SW480 (cell line): ENCODE measurements around the gene INSL3.
A peak's percentile ranks its signal among the peaks of the same experiment; 100 is the strongest.
"Not testable (repeated sequence)": the region's sequence is repeated elsewhere in the genome, so short reads cannot be mapped to it uniquely, and the experiment has no call there.

Experiments
- DNase-seq: peaks from one replicate; pipeline ENCODE4 v3.0.0-alpha.2; 2016; ENCODE audit warnings: low spot score

The INSL3 gene

GRCh38 chr19:17812099-17812498 lies 9.2 kb downstream of the INSL3 start:
- DNase-seq, result no peak

- no peak for DNase-seq
These were observed 9.6 kb downstream of the INSL3 start for GRCh38 chr19:17811681-17812080.

- DNase-seq, result no peak
These were observed 10.2 kb downstream of the INSL3 start for GRCh38 chr19:17811103-17811502.

DNA sequence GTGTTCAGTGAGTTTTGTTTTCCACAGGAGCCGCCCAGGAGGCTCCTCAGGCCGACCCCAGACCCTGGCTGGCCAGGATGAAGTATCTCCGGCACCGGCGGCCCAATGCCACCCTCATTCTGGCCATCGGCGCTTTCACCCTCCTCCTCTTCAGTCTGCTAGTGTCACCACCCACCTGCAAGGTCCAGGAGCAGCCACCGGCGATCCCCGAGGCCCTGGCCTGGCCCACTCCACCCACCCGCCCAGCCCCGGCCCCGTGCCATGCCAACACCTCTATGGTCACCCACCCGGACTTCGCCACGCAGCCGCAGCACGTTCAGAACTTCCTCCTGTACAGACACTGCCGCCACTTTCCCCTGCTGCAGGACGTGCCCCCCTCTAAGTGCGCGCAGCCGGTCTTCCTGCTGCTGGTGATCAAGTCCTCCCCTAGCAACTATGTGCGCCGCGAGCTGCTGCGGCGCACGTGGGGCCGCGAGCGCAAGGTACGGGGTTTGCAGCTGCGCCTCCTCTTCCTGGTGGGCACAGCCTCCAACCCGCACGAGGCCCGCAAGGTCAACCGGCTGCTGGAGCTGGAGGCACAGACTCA lies 13.5 kb downstream of the INSL3 start:
- DNase-seq, result no peak

- peak; percentile 39 for DNase-seq
These were observed 14.4 kb downstream of the INSL3 start for GRCh38 chr19:17806945-17807344.

- DNase-seq, result no peak
These were observed 15.9 kb downstream of the INSL3 start for GRCh38 chr19:17805427-17805826.

DNA sequence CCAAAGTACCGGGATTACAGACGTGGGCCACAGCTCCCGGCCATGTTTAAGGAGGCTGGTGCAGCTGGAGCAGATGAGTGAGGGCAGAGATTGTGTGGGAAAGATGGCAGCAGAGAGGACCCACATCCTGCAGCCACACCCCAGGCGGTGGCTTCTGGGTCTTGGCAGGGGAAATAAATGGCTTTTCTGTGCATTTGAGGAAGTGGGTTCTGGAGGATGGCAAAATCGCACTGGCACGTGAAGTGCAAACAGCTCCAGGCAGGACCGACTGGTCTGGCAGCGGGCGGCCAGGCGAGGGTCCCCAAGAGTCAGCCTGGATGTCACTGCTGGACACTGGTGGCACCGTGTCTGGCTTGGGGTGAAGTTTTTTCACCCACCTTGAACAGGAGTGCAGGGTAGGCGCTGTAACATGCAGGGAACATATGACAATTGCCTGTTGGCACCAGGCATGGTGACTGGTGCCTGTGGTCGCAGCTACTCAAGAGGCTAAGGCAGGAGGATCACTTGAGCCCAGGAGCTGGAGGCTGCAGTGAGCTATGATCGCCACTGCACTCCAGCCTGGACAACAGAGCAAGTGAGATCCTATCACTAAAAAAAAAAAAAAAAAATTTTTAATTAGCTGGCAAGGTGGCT lies 17.9 kb downstream of the INSL3 start:
- DNase-seq, result no peak

- no peak for DNase-seq
These were observed 19.0 kb downstream of the INSL3 start for GRCh38 chr19:17802137-17802858.

- DNase-seq, result not testable (repeated sequence)
These were observed 22.7 kb downstream of the INSL3 start for GRCh38 chr19:17798599-17798998.

GRCh38 chr19:17797424-17798201 lies 23.7 kb downstream of the INSL3 start:
- DNase-seq, result peak; percentile 97

- no peak for DNase-seq
These were observed 24.4 kb downstream of the INSL3 start for GRCh38 chr19:17796838-17797423.

DNA sequence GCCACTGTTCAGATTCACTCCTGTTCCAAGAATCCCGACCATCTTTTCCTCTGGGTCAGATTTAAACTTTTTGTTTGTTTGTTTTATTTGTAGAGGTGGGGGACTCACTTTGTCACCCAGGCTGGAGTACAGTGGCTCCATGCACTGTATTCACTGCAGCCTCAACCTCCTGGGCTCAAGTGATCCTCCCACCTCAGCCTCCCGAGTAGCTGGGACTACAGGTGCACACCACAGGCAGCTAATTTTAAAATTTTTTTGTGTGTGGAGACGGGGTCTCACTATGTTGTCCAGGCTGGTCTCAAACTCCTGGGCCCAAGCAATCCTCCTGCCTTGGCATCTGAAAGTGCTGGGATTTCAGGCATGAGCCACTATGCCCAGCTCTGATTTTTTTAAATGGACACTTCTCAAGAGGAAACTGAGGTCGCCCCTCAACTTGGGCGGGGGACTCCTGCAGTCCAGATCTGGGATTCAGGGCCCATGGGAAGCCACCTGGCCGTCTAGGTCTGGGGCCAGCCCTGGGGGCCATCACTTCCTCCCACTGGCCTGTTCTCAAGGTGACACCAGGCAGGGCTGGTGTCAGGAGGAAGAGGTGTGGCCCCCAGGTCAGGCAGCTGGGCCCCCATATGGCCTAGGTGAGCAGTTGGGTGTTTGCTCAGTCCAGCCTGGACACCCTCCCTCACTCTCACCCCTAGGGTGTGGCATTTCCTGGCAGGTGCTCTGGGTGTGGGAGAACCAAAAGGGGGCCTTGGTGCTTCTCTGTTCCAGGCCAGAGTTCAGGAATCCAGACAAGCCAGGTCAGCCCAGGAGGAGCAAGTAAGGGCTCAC lies 25.1 kb downstream of the INSL3 start:
- peak; percentile 91 for DNase-seq

DNA sequence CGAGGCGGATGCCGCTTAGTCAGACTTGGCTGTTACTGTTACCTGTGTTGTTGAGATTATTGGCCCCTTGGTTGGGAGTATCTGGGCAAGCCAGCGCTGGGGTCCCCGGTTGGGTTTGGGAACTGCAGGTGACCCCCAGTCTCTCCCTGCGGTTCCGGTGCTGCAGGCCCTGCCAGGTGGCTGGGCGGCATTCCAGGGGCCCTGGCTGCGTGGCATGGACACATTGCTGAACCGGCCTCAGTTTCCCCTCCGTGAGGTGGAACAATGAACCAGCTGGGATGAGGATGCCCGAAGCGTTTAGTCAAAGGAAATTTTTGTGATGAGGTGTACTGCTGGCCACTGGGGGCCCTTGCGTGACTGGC lies 25.8 kb downstream of the INSL3 start:
- DNase-seq, result no peak

- DNase-seq, result peak; percentile 87
These were observed 26.4 kb downstream of the INSL3 start, which contains the start of gene B3GNT3 for GRCh38 chr19:17794731-17795494. Gene B3GNT3, plus strand, starts transcription at chr19:17795138. Its CDS starts 12,670 bp downstream, at chr19:17807808.

DNA sequence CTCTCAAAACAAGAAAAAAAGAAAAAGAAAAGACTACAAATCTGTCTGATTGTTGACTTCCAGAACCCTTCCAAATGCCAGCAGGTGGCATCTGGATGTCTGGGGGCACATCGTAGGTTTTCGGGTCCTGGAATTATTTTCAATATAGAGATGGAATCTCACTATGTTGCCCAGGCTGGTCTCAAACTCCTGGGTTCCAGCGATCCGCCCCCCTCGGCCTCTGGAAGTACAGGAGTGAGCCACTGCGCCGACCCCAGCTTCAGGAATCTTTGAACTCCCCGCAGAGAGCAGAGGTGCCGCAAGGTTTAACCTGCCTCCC lies 26.9 kb downstream of the INSL3 start:
- no peak for DNase-seq

DNA sequence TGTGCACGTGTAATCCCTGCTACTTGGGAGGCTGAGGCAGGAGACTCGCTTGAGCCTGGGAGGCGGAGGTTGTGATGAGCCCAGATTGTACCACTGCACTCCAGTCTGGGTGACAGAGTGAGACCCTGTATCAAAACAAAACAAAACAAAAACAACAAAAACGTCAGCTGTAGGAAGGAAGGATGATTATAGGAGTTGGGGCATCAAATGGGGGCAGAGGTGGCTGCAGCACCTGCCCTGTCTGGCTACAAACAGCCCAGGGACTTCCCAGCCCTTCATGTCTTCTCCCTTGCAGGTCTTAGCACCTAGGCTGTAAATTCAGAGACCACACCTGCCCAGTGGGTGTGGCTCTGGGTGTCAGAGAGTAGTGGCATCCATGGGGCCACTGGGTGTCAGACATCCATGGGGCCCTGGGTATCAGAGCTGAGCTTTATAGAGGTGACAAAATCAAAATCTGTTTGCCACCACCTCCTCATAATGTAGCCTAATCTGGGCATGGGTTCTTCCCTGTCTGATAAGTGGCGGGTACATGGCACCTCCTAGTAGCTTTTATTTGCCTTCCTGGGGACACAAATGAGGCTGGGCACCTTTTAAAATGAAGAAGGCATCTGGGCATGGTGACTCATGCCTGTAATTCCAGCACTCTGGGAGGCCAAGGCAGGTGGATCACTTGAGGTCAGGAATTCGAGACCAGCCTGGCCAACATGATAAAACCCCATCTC lies 31.1 kb downstream of the INSL3 start:
- DNase-seq, result peak; percentile 72

DNA sequence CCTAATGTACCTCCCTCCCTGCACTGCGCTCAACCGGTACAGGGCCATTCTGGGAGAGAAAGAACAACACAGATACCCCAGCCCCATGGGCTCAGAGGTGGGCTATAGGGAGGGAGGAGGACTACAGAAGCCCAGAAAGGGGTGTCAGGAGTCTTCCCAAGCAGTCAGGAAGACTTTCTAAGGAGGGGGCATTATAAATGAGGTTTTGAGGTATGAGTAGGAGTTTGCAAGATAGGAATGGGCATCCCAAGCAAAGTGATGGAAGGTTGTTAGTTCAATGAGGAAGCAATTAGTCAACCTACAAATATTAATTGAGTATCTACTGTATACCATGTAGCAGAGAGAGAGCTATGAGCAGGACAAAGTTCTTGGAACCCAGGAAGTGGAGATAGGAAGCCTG lies 32.7 kb downstream of the INSL3 start:
- no peak for DNase-seq

- DNase-seq, result no peak
These were observed 33.9 kb downstream of the INSL3 start for GRCh38 chr19:17787274-17787913.

DNA sequence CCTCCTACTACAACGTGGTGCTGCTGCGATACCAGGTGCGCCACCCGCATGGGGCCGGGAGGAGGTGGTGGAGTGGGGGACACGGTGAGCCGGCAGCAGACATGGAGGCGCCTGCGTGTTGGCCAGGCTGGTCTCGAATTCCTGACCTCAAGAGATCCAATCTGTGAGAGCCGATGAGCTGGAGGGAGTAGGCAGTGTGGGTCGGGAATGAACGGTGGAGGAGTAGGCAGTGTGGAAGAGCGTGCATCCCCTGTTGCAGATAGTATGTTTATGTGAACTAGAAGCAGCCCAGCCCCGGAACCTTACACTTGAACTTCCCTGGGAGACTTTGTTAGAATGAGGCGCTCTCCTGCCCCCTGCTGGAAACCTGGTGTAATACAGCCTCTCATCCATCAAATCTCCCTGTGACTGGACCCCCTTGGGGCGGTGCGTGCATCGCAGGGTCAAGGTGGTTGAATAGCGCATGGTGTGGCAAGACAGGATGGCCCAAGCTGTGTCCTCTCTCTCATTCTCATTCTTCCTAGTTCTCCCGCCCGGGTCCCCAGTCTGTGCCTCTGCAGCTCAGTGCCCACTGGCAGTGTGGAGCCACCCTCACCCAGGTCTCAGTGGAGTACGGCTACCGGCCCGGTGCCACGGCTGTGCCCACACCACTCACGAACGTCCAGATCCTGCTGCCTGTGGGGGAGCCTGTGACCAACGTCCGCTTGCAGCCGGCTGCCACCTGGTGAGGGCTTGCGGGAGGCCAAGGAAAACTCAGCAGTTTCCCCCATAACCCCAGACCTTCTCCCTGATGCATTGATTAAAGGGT lies 36.9 kb downstream of the INSL3 start:
- peak; percentile 65 for DNase-seq
